HepG2 (cell line): Measurements from ENCODE around the gene SPTBN2. TPM values are rescaled to one million over a fixed set of nuclear protein-coding genes. Genes with fewer than 3 reads are reported as not detected.

Source experiments
- ETV5 ChIP-seq: IDR thresholded peaks from 2 replicates; pipeline ENCODE4 v1.6.1; 2018; ENCODE audit warnings: missing biosample characterization, missing genetic modification reagents, inconsistent platforms, borderline replicate concordance
- GZF1 ChIP-seq: sonication (generic); formaldehyde crosslinking; IDR thresholded peaks from 2 replicates; pipeline ENCODE4 v1.5.1; 2020; ENCODE audit warnings: mild to moderate bottlenecking, missing genetic modification reagents
- ISL2 ChIP-seq: sonication (generic); formaldehyde crosslinking; IDR thresholded peaks from 2 replicates; pipeline ENCODE4 v1.5.0; 2020; ENCODE audit warnings: missing genetic modification reagents
- NR1H2 ChIP-seq: sonication (generic); formaldehyde crosslinking; IDR thresholded peaks from 2 replicates; pipeline ENCODE4 v1.8.1; 2022; ENCODE audit warnings: low read depth, missing genetic modification reagents, borderline replicate concordance
- POLR2A ChIP-seq, 2 experiments: IDR thresholded peaks; 2 replicates each; pipeline ENCODE4 v1.6.1; 2011; ENCODE audit warnings: low read depth in 2 of 2, low read length in 2 of 2, mild to moderate bottlenecking in 1 of 2, moderate library complexity in 1 of 2; ENCODE audit not compliant: insufficient read depth in 1 of 2
- POLR2AphosphoS2 ChIP-seq: IDR thresholded peaks from 2 replicates; pipeline ENCODE4 v1.6.1; 2011; ENCODE audit warnings: low read depth, low read length, improper control_type of control experiment
- PPARG ChIP-seq: conservative IDR thresholded peaks from 2 replicates; pipeline ENCODE4 v1.6.1; 2016; ENCODE audit warnings: missing biosample characterization, missing genetic modification reagents
- SMAD1 ChIP-seq: sonication (generic); formaldehyde crosslinking; IDR thresholded peaks from 2 replicates; pipeline ENCODE4 v1.4.0; 2020; ENCODE audit warnings: missing genetic modification reagents, low read depth, mild to moderate bottlenecking, borderline replicate concordance
- TCF7L2 ChIP-seq: IDR thresholded peaks from 2 replicates; pipeline ENCODE4 v1.6.1; 2011; ENCODE audit warnings: mild to moderate bottlenecking, low read depth, low read length, moderate library complexity
- YEATS4 ChIP-seq: sonication (generic); formaldehyde crosslinking; IDR thresholded peaks from 2 replicates; pipeline ENCODE4 v1.4.0; 2020; ENCODE audit warnings: missing genetic modification reagents, borderline replicate concordance
- ZBTB3 ChIP-seq: sonication (generic); formaldehyde crosslinking; IDR thresholded peaks from 2 replicates; pipeline ENCODE4 v1.4.0; 2020; ENCODE audit warnings: low read depth, mild to moderate bottlenecking, moderate library complexity, missing genetic modification reagents, borderline replicate concordance
- ZNF337 ChIP-seq: sonication (generic); formaldehyde crosslinking; IDR thresholded peaks from 2 replicates; pipeline ENCODE4 v1.5.1; 2020; ENCODE audit warnings: missing genetic modification reagents, low read depth, mild to moderate bottlenecking, borderline replicate concordance
- ZNF343 ChIP-seq: sonication (generic); formaldehyde crosslinking; IDR thresholded peaks from 2 replicates; pipeline ENCODE4 v1.4.0; 2020; ENCODE audit warnings: mild to moderate bottlenecking, missing genetic modification reagents
- ZNF552 ChIP-seq: sonication (generic); formaldehyde crosslinking; IDR thresholded peaks from 2 replicates; pipeline ENCODE4 v1.9.0; 2022; ENCODE audit warnings: missing genetic modification reagents, mild to moderate bottlenecking, borderline replicate concordance
- ZNF577 ChIP-seq: sonication (generic); formaldehyde crosslinking; IDR thresholded peaks from 2 replicates; pipeline ENCODE4 v1.4.0; 2020; ENCODE audit warnings: mild to moderate bottlenecking, low read depth, missing genetic modification reagents, borderline replicate concordance
- ZNF776 ChIP-seq: sonication (generic); formaldehyde crosslinking; IDR thresholded peaks from 2 replicates; pipeline ENCODE4 v1.4.0; 2020; ENCODE audit warnings: mild to moderate bottlenecking, missing genetic modification reagents
- ZNF878 ChIP-seq: sonication (generic); formaldehyde crosslinking; IDR thresholded peaks from 2 replicates; pipeline ENCODE4 v1.8.1; 2023; ENCODE audit warnings: mild to moderate bottlenecking, missing genetic modification reagents, moderate library complexity
- polyA plus RNA-seq, 8 experiments: library from polyadenylated mRNA; depleted of rRNA in 3 of 8; stranded (reverse) in 7 of 8; unstranded in 1 of 8; fragments of >200 nt; fragmentation: Illumina TruSeq in 4 of 8; extraction: Trizol in 4 of 8; gene quantifications; 2 replicates each; pipeline versions ENCODE4 v1.2.1 to v1.2.3, GENCODE V29; 2011 to 2016; ENCODE audit warnings: low read depth in 4 of 8, missing spikeins in 1 of 8, mixed read lengths in 1 of 8; ENCODE audit not compliant: insufficient read depth in 1 of 8
- total RNA-seq, 5 experiments: library from RNA; depleted of rRNA; stranded (reverse); fragments of >200 nt; fragmentation: Illumina TruSeq; extraction: Trizol; gene quantifications; 2 replicates each; pipeline ENCODE4 v1.2.3, GENCODE V29; 2016; ENCODE audit warnings: low read depth in 1 of 5
- TF ChIP-seq, protein P1 (sequence below): sonication (generic); formaldehyde crosslinking; IDR thresholded peaks from 2 replicates; pipeline ENCODE4 v1.4.0; 2020; ENCODE audit warnings: missing genetic modification reagents
- TF ChIP-seq, protein P2 (sequence below): sonication (generic); formaldehyde crosslinking; IDR thresholded peaks from 2 replicates; pipeline ENCODE4 v1.5.1; 2020; ENCODE audit warnings: missing genetic modification reagents, mild to moderate bottlenecking, borderline replicate concordance
- TF ChIP-seq, protein P3 (sequence below): sonication (generic); formaldehyde crosslinking; IDR thresholded peaks from 2 replicates; pipeline ENCODE4 v1.4.0; 2020; ENCODE audit warnings: missing genetic modification reagents
- TF ChIP-seq, protein P4 (sequence below): sonication (generic); formaldehyde crosslinking; conservative IDR thresholded peaks from 2 replicates; pipeline ENCODE4 v1.4.0; 2020; ENCODE audit warnings: mild to moderate bottlenecking, missing genetic modification reagents, moderate library complexity

SPTBN2 gene
- total and polyA plus RNA-seq, 2 of the 13 experiments (the other 11 are each of a cell fraction or from before 2014, with no cell fraction given), result 0.65 to 4.0 TPM

DNA sequence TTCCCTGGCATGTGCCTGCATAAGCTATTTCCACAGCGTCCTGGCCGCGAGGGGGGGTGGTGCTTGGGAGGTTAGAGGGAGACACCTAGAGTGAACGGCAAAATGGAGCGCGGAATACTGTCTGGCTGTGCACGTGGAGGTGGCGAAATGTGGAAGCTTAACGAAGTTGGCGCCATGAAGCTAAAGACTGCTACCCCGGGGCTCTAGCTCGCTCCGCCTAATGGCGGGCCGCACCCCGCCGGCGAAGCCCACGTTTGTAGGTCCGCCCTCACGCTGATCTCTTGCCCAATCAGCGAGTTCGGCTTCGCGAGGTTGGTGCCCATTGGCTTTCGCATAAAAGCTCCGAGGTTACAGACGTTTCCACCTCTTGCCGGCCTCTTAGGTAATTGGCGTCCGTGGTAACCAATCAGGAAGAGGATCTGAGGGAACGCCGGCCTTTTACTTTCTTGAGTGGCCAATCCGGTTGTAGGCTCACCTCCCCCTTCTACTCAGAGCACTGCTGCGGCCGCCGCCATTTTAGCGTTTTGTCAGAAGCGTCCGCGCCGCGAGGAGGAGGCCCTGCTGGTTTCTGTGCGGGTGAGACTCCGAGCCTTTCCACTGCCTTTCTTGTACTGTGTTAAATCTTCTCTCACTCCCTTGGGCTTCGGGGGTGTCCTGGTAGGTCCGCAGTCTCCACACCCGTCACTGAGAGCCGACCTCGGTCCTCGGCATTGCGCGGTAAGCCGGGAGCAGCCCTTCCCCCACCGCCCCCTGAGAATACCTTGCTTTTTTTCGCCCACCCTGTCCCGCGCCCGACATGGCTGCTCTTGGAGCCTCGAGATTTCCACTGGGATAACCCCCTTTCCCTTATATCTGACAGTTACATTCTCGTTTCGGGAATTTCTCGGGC is 90.6 kb downstream of the SPTBN2 start, which contains the start of gene RBM4 (continued):
- TF ChIP-seq NR1H2 (CRISPR knock-in tag) (no peak), ETV5 (CRISPR knock-in tag) (no peak), ISL2 (no peak), PPARG (no peak), ZNF878 (CRISPR knock-in tag) (peak; percentile 79; the same call in 1 of the 2 replicates), POLR2A (IDR thresholded peaks at IDR 0.05; ENCODE audit: insufficient read depth in 1 of 2, low read depth in 2 of 2, low read length in 2 of 2) (peak; percentile 83 to 94), ZNF343 (0 out of 2 replicates have a peak, but pooled peaks have one; percentile 53), YEATS4 (peak; percentile 92), SMAD1 (CRISPR knock-in tag) (peak; percentile 42; the same call in 1 of the 2 replicates), GZF1 (CRISPR knock-in tag) (no peak; the same call in 1 of the 2 replicates), ZBTB3 (CRISPR knock-in tag) (no peak), ZNF337 (CRISPR knock-in tag) (no peak), POLR2AphosphoS2 (peak; percentile 82), ZNF577 (CRISPR knock-in tag) (no peak; the same call in 1 of the 2 replicates), ZNF776 (CRISPR knock-in tag) (peak; percentile 67; the same call in 1 of the 2 replicates), TCF7L2 (no peak), ZNF552 (CRISPR knock-in tag) (no peak)
- TF ChIP-seq, protein P1, sequence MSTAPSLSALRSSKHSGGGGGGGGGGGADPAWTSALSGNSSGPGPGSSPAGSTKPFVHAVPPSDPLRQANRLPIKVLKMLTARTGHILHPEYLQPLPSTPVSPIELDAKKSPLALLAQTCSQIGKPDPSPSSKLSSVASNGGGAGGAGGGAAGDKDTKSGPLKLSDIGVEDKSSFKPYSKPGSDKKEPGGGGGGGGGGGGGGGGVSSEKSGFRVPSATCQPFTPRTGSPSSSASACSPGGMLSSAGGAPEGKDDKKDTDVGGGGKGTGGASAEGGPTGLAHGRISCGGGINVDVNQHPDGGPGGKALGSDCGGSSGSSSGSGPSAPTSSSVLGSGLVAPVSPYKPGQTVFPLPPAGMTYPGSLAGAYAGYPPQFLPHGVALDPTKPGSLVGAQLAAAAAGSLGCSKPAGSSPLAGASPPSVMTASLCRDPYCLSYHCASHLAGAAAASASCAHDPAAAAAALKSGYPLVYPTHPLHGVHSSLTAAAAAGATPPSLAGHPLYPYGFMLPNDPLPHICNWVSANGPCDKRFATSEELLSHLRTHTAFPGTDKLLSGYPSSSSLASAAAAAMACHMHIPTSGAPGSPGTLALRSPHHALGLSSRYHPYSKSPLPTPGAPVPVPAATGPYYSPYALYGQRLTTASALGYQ, result peak; percentile 44
- TF ChIP-seq, protein P2, sequence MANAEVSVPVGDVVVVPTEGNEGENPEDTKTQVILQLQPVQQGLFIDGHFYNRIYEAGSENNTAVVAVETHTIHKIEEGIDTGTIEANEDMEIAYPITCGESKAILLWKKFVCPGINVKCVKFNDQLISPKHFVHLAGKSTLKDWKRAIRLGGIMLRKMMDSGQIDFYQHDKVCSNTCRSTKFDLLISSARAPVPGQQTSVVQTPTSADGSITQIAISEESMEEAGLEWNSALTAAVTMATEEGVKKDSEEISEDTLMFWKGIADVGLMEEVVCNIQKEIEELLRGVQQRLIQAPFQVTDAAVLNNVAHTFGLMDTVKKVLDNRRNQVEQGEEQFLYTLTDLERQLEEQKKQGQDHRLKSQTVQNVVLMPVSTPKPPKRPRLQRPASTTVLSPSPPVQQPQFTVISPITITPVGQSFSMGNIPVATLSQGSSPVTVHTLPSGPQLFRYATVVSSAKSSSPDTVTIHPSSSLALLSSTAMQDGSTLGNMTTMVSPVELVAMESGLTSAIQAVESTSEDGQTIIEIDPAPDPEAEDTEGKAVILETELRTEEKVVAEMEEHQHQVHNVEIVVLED, result peak; percentile 80; the same call in 1 of the 2 replicates
- TF ChIP-seq, protein P3, sequence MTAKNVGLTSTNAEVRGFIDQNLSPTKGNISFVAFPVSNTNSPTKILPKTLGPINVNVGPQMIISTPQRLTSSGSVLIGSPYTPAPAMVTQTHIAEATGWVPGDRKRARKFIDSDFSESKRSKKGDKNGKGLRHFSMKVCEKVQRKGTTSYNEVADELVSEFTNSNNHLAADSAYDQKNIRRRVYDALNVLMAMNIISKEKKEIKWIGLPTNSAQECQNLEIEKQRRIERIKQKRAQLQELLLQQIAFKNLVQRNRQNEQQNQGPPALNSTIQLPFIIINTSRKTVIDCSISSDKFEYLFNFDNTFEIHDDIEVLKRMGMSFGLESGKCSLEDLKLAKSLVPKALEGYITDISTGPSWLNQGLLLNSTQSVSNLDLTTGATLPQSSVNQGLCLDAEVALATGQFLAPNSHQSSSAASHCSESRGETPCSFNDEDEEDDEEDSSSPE (CRISPR knock-in tag), result peak; percentile 74
- TF ChIP-seq, protein P4, sequence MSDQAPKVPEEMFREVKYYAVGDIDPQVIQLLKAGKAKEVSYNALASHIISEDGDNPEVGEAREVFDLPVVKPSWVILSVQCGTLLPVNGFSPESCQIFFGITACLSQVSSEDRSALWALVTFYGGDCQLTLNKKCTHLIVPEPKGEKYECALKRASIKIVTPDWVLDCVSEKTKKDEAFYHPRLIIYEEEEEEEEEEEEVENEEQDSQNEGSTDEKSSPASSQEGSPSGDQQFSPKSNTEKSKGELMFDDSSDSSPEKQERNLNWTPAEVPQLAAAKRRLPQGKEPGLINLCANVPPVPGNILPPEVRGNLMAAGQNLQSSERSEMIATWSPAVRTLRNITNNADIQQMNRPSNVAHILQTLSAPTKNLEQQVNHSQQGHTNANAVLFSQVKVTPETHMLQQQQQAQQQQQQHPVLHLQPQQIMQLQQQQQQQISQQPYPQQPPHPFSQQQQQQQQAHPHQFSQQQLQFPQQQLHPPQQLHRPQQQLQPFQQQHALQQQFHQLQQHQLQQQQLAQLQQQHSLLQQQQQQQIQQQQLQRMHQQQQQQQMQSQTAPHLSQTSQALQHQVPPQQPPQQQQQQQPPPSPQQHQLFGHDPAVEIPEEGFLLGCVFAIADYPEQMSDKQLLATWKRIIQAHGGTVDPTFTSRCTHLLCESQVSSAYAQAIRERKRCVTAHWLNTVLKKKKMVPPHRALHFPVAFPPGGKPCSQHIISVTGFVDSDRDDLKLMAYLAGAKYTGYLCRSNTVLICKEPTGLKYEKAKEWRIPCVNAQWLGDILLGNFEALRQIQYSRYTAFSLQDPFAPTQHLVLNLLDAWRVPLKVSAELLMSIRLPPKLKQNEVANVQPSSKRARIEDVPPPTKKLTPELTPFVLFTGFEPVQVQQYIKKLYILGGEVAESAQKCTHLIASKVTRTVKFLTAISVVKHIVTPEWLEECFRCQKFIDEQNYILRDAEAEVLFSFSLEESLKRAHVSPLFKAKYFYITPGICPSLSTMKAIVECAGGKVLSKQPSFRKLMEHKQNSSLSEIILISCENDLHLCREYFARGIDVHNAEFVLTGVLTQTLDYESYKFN, result no peak
